NCI-H345 (cell line): ENCODE data around the gene RUFY3.
"Not testable (repeated sequence)": the region's sequence is repeated elsewhere in the genome, so short reads cannot be mapped to it uniquely, and the experiment has no call there.

ENCODE experiments used
- DNase-seq: peaks from one replicate; lab custom pipeline; 2025; lab: John Stamatoyannopoulos, UW

The RUFY3 gene

GRCh38 chr4:70721747-70722146 lies at the start of gene RUFY3:
Gene RUFY3 (plus strand): TSS chr4:70721964. CDS start chr4:70722574, 610 bp downstream.
- DNase-seq = peak; percentile 82

GRCh38 chr4:70674191-70674590 lies 47.6 kb upstream of the RUFY3 start:
- no peak for DNase-seq

- no peak for DNase-seq
Observed at GRCh38 chr4:70674731-70675130, 47.0 kb upstream of the RUFY3 start.

- DNase-seq = no peak
Observed at GRCh38 chr4:70676554-70677090, 45.1 kb upstream of the RUFY3 start.

GRCh38 chr4:70678383-70678999 lies 43.3 kb upstream of the RUFY3 start:
- no peak for DNase-seq

- DNase-seq = no peak
Observed at GRCh38 chr4:70680934-70681333, 40.8 kb upstream of the RUFY3 start.

- DNase-seq = no peak
Observed at GRCh38 chr4:70681704-70682103, 40.1 kb upstream of the RUFY3 start.

GRCh38 chr4:70682142-70682541 lies 39.6 kb upstream of the RUFY3 start:
- DNase-seq = not testable (repeated sequence)

GRCh38 chr4:70687392-70687791 lies 34.4 kb upstream of the RUFY3 start:
- no peak for DNase-seq

GRCh38 chr4:70687821-70688794 lies 33.7 kb upstream of the RUFY3 start, which contains the start of gene UTP3:
Gene UTP3 (plus strand): TSS chr4:70688532. CDS start chr4:70688678, 146 bp downstream.
- DNase-seq = peak; percentile 96

- DNase-seq = no peak
Observed at GRCh38 chr4:70688795-70689231, 33.0 kb upstream of the RUFY3 start.

GRCh38 chr4:70691661-70692060 lies 30.1 kb upstream of the RUFY3 start:
- no peak for DNase-seq

GRCh38 chr4:70694633-70695032 lies 27.1 kb upstream of the RUFY3 start:
- DNase-seq = not testable (repeated sequence)

- DNase-seq = not testable (repeated sequence)
Observed at GRCh38 chr4:70698435-70698834, 23.3 kb upstream of the RUFY3 start.

- no peak for DNase-seq
Observed at GRCh38 chr4:70700712-70701111, 21.1 kb upstream of the RUFY3 start.

GRCh38 chr4:70701271-70701670 lies 20.5 kb upstream of the RUFY3 start:
- DNase-seq = no peak

GRCh38 chr4:70702592-70702991 lies 19.2 kb upstream of the RUFY3 start:
- DNase-seq = not testable (repeated sequence)

- DNase-seq = peak; percentile 32
Observed at GRCh38 chr4:70703619-70704214, 18.0 kb upstream of the RUFY3 start.

- peak; percentile 82 for DNase-seq
Observed at GRCh38 chr4:70704215-70704930, 17.4 kb upstream of the RUFY3 start.

- DNase-seq = no peak
Observed at GRCh38 chr4:70704931-70705182, 16.9 kb upstream of the RUFY3 start.

- peak; percentile 53 for DNase-seq
Observed at GRCh38 chr4:70705183-70706043, 16.4 kb upstream of the RUFY3 start.
